Gastroesophageal sphincter (tissue), 3 donors: ENCODE measurements around the gene PIP5K1B.

ENCODE experiments used
- CTCF ChIP-seq, 4 experiments: fragments of 200-600 bp in 2 of 4; fragments of 450-650 bp in 2 of 4; sonication (generic) in 1 of 4; IDR thresholded peaks; one replicate each; pipeline ENCODE4 v1.5.1; 2017 to 2019; ENCODE audit warnings: antibody characterized with exemption in 4 of 4, mild to moderate bottlenecking in 2 of 4, moderate library complexity in 2 of 4
- POLR2A ChIP-seq, 2 donors: fragments of 450-650 bp; IDR thresholded peaks; one replicate each; pipeline ENCODE4 v1.6.1; 2017; ENCODE audit warnings: antibody characterized with exemption in 2 of 2, mild to moderate bottlenecking in 2 of 2, moderate library complexity in 1 of 2

GRCh38 chr9:69020301-69021145 lies 315.5 kb downstream of the PIP5K1B start:
- TF ChIP-seq CTCF (IDR thresholded peaks at IDR 0.05) = no peak
- no peak for TF ChIP-seq POLR2A (IDR thresholded peaks at IDR 0.05)
